WTC11 (cell line): ENCODE measurements around the gene SLC20A1. TPM values are rescaled to one million over a fixed set of nuclear protein-coding genes. Genes with fewer than 3 reads are reported as not detected.

ENCODE experiments used
- ATAC-seq: fragments of 200-7000 bp; cut with Tn5 transposase; 2 replicates; pipeline ENCODE4 v1.10.0; 2021; ENCODE audit warnings: mild to moderate bottlenecking, moderate library complexity
- CTCF ChIA-PET: fragments of 300-600 bp; sonication (Branson Sonifier 250); formaldehyde crosslinking; loops from one replicate; lab custom pipeline; 2021; ENCODE audit warnings: antibody characterized with exemption; lab: Charles Lee
- POLR2A ChIA-PET: fragments of 350-600 bp; sonication (Branson Sonifier 250); formaldehyde crosslinking; loops from one replicate; lab custom pipeline; 2021; ENCODE audit warnings: antibody characterized with exemption; lab: Charles Lee
- DNase-seq: peaks from one replicate; pipeline ENCODE4 v3.0.0; 2021; ENCODE audit warnings: low spot score
- H3K27ac Mint-ChIP-seq: 2 replicates; pipeline ENCODE4 v1.8.0; 2021; ENCODE audit warnings: mixed read lengths
- H3K27me3 Mint-ChIP-seq: 2 replicates; pipeline ENCODE4 v1.8.0; 2021; ENCODE audit warnings: low read depth, mild to moderate bottlenecking, moderate library complexity, mixed read lengths
- H3K36me3 Mint-ChIP-seq: 2 replicates; pipeline ENCODE4 v1.8.0; 2021; ENCODE audit warnings: mixed read lengths
- H3K4me1 Mint-ChIP-seq: 2 replicates; pipeline ENCODE4 v1.8.0; 2022; ENCODE audit warnings: mixed read lengths
- H3K4me3 Mint-ChIP-seq: 2 replicates; pipeline ENCODE4 v1.8.0; 2021; ENCODE audit warnings: mild to moderate bottlenecking, moderate library complexity, mixed read lengths
- H3K9me3 Mint-ChIP-seq: 2 replicates; pipeline ENCODE4 v1.8.0; 2021; ENCODE audit warnings: mixed read lengths
- ATF3 ChIP-seq: sonication (generic); formaldehyde crosslinking; conservative IDR thresholded peaks from 2 replicates; pipeline ENCODE4 v1.8.1; 2022; ENCODE audit warnings: mild to moderate bottlenecking, missing genetic modification reagents
- ERG ChIP-seq: fragments of 250-450 bp; sonication (Bioruptor Pico); IDR thresholded peaks from 2 replicates; pipeline ENCODE4 v1.8.0; 2021; ENCODE audit warnings: mild to moderate bottlenecking
- ETV6 ChIP-seq: sonication (generic); formaldehyde crosslinking; IDR thresholded peaks from 2 replicates; pipeline ENCODE4 v1.8.1; 2022; ENCODE audit warnings: mild to moderate bottlenecking, missing genetic modification reagents
- IRF2 ChIP-seq: sonication (generic); formaldehyde crosslinking; IDR thresholded peaks from 2 replicates; pipeline ENCODE4 v1.8.0; 2022; ENCODE audit warnings: low read depth, missing genetic modification reagents, borderline replicate concordance
- JAZF1 ChIP-seq: fragments of 250-450 bp; sonication (Bioruptor Pico); IDR thresholded peaks from 2 replicates; pipeline ENCODE4 v1.9.0; 2021; ENCODE audit warnings: moderate library complexity, mild to moderate bottlenecking, inconsistent platforms
- NR1H2 ChIP-seq: sonication (generic); formaldehyde crosslinking; IDR thresholded peaks from 2 replicates; pipeline ENCODE4 v1.9.0; 2021; ENCODE audit warnings: mild to moderate bottlenecking, moderate library complexity, missing genetic modification reagents
- NR3C1 ChIP-seq: sonication (generic); formaldehyde crosslinking; conservative IDR thresholded peaks from 2 replicates; pipeline ENCODE4 v1.8.1; 2023; ENCODE audit warnings: low read depth, mild to moderate bottlenecking, missing genetic modification reagents
- OVOL2 ChIP-seq: fragments of 250-450 bp; sonication (Bioruptor Pico); IDR thresholded peaks from 2 replicates; pipeline ENCODE4 v1.9.0; 2021; ENCODE audit warnings: mild to moderate bottlenecking, borderline replicate concordance
- PRDM15 ChIP-seq: sonication (generic); formaldehyde crosslinking; IDR thresholded peaks from 2 replicates; pipeline ENCODE4 v1.8.0; 2022; ENCODE audit warnings: missing genetic modification reagents
- SMAD4 ChIP-seq: sonication (generic); formaldehyde crosslinking; IDR thresholded peaks from 2 replicates; pipeline ENCODE4 v1.8.0; 2022; ENCODE audit warnings: mild to moderate bottlenecking, missing genetic modification reagents
- TEAD4 ChIP-seq: sonication (generic); formaldehyde crosslinking; IDR thresholded peaks from 2 replicates; pipeline ENCODE4 v1.8.0; 2022; ENCODE audit warnings: mild to moderate bottlenecking, missing genetic modification reagents
- ZBTB21 ChIP-seq: sonication (generic); formaldehyde crosslinking; IDR thresholded peaks from 2 replicates; pipeline ENCODE4 v1.8.1; 2023; ENCODE audit warnings: mild to moderate bottlenecking, missing genetic modification reagents, borderline replicate concordance
- ZNF138 ChIP-seq: sonication (generic); formaldehyde crosslinking; conservative IDR thresholded peaks from 2 replicates; pipeline ENCODE4 v1.8.1; 2022; ENCODE audit warnings: mild to moderate bottlenecking, moderate library complexity, missing genetic modification reagents
- ZNF263 ChIP-seq: sonication (generic); formaldehyde crosslinking; IDR thresholded peaks from 2 replicates; pipeline ENCODE4 v1.8.1; 2022; ENCODE audit warnings: low read depth, mild to moderate bottlenecking, moderate library complexity, missing genetic modification reagents
- ZNF425 ChIP-seq: fragments of 250-450 bp; sonication (Bioruptor Pico); conservative IDR thresholded peaks from 2 replicates; pipeline ENCODE4 v1.9.0; 2021; ENCODE audit warnings: mild to moderate bottlenecking
- ZNF532 ChIP-seq: fragments of 250-450 bp; sonication (Bioruptor Pico); IDR thresholded peaks from 2 replicates; pipeline ENCODE4 v1.9.0; 2021; ENCODE audit warnings: mild to moderate bottlenecking, borderline replicate concordance
- total RNA-seq: library from RNA; stranded (reverse); gene quantifications from 3 replicates; pipeline ENCODE4 v1.2.3, GENCODE V29; 2021

The SLC20A1 gene
- total RNA-seq, 1 experiment from 2014 or later: 59.9 TPM

- Mint-ChIP-seq H3K27me3 (no peaks in the 10 kb centered on the region; the same call in 1 of the 2 replicates), H3K27ac (no peak overlapping the region), H3K36me3 (no peaks in the 10 kb centered on the region), H3K9me3 (peaks cover 6% of the 10 kb centered on the region; the same call in 1 of the 2 replicates), H3K4me3 (no peak overlapping the region), H3K4me1 (peaks cover 4% of the 10 kb centered on the region; the same call in 1 of the 2 replicates)
- CTCF ChIA-PET: interaction anchor here (0.6 to 5.9 kb wide), 19 partner anchors 10 to 358 kb away, joined by 3 to 51 read pairs (median 5); partner anchors contain the start of gene SLC20A1
- TF ChIP-seq JAZF1 (CRISPR knock-in tag) (no peak), SMAD4 (CRISPR knock-in tag) (no peak), ZBTB21 (no peak), ZNF425 (CRISPR knock-in tag) (no peak), ZNF263 (CRISPR knock-in tag) (no peak), ZNF138 (no peak), NR3C1 (no peak), ZNF532 (CRISPR knock-in tag) (no peak), PRDM15 (CRISPR knock-in tag) (no peak), NR1H2 (CRISPR knock-in tag) (no peak), ETV6 (CRISPR knock-in tag) (no peak), ERG (CRISPR knock-in tag) (no peak), IRF2 (CRISPR knock-in tag) (no peak), TEAD4 (CRISPR knock-in tag) (no peak), OVOL2 (CRISPR knock-in tag) (no peak), ATF3 (CRISPR knock-in tag) (no peak)
- POLR2A ChIA-PET: interaction anchor here (0.9 kb wide), 1 partner anchor 45 kb away, joined by 3 read pairs; the partner anchor contains the start of gene SLC20A1
- DNase-seq: no peak
- no peak for ATAC-seq
These were observed 45.1 kb upstream of the SLC20A1 start for GRCh38 chr2:112600634-112601033.
